Loucy (cell line): ENCODE data around the gene STK38L.

ENCODE experiments used
- H2AFZ ChIP-seq: fragments of 200-600 bp; sonication (generic); 2 replicates; pipeline ENCODE4 v1.6.0; 2016; ENCODE audit warnings: antibody characterized with exemption, mild to moderate bottlenecking, low read length, moderate library complexity
- H3F3A ChIP-seq: fragments of 200-600 bp; 2 replicates; pipeline ENCODE4 v1.6.0; 2016; ENCODE audit warnings: antibody characterized with exemption, low read depth, mild to moderate bottlenecking
- H3K27me3 ChIP-seq: fragments of 200-600 bp; sonication (generic); 2 replicates; pipeline ENCODE4 v1.6.1; 2014; ENCODE audit warnings: low read length, mild to moderate bottlenecking; ENCODE audit not compliant: insufficient read depth, poor library complexity, severe bottlenecking
- H3K36me3 ChIP-seq: fragments of 200-600 bp; sonication (generic); 2 replicates; pipeline ENCODE4 v1.6.1; 2016; ENCODE audit warnings: low read length; ENCODE audit not compliant: insufficient read depth
- H3K4me1 ChIP-seq: fragments of 200-600 bp; sonication (generic); 2 replicates; pipeline ENCODE4 v1.5.1; 2014; ENCODE audit warnings: low read length, mild to moderate bottlenecking; ENCODE audit not compliant: insufficient read depth, poor library complexity, severe bottlenecking
- H3K4me2 ChIP-seq: fragments of 200-600 bp; sonication (generic); 2 replicates; pipeline ENCODE4 v1.6.0; 2014; ENCODE audit warnings: antibody characterized with exemption, low read length, low read depth, mild to moderate bottlenecking; ENCODE audit not compliant: poor library complexity, severe bottlenecking
- H3K4me3 ChIP-seq: fragments of 200-600 bp; sonication (generic); 2 replicates; pipeline ENCODE4 v1.5.1; 2014; ENCODE audit warnings: low read length, mild to moderate bottlenecking, mixed read lengths; ENCODE audit not compliant: poor library complexity, severe bottlenecking
- H3K79me2 ChIP-seq: fragments of 200-600 bp; sonication (generic); 2 replicates; pipeline ENCODE4 v1.6.1; 2014; ENCODE audit warnings: low read length; ENCODE audit not compliant: insufficient read depth
- H3K9ac ChIP-seq: fragments of 200-600 bp; sonication (generic); 2 replicates; pipeline ENCODE4 v1.6.0; 2014; ENCODE audit warnings: mild to moderate bottlenecking, low read depth, low read length, moderate library complexity; ENCODE audit not compliant: poor library complexity, severe bottlenecking
- H3K9me2 ChIP-seq: fragments of 200-600 bp; sonication (generic); replicated peaks from 2 replicates; pipeline ENCODE4 v1.6.1; 2016; ENCODE audit warnings: low read depth, low read length, mixed read lengths
- H3K9me3 ChIP-seq: fragments of 200-600 bp; sonication (generic); 2 replicates; pipeline ENCODE4 v1.6.1; 2014; ENCODE audit warnings: mild to moderate bottlenecking, antibody characterized with exemption, low read length, low read depth; ENCODE audit not compliant: insufficient read depth
- H4K20me1 ChIP-seq: fragments of 200-600 bp; sonication (generic); 2 replicates; pipeline ENCODE4 v1.6.0; 2014; ENCODE audit warnings: antibody characterized with exemption, low read length, mild to moderate bottlenecking; ENCODE audit not compliant: insufficient read depth, poor library complexity, severe bottlenecking
- CTCF ChIP-seq: fragments of 200-600 bp; sonication (generic); conservative IDR thresholded peaks from 2 replicates; pipeline ENCODE4 v1.5.1; 2014; ENCODE audit warnings: mild to moderate bottlenecking, antibody characterized with exemption, low read length
- EZH2phosphoT487 ChIP-seq: fragments of 200-600 bp; IDR thresholded peaks from 2 replicates; pipeline ENCODE4 v1.6.1; 2018; ENCODE audit warnings: antibody characterized with exemption, mild to moderate bottlenecking, moderate library complexity, borderline replicate concordance

The STK38L gene

GRCh38 chr12:27343255-27344000 lies 99.3 kb downstream of the STK38L start:
- Histone ChIP-seq H3K9me3 (no peaks in the 10 kb centered on the region), H3K9me2 (no peaks in the 10 kb centered on the region), H3K79me2 (peaks cover 51% of the 10 kb centered on the region; the same call in 1 of the 2 replicates), H3F3A (no peaks in the 10 kb centered on the region; the same call in 1 of the 2 replicates), H3K4me2 (no peak overlapping the region), H3K4me3 (no peak overlapping the region), H3K27me3 (no peaks in the 10 kb centered on the region), H4K20me1 (no peaks in the 10 kb centered on the region), H3K9ac (no peak overlapping the region), H2AFZ (no peak overlapping the region), H3K36me3 (no peaks in the 10 kb centered on the region), H3K4me1 (peaks cover 10% of the 10 kb centered on the region)
- TF ChIP-seq CTCF (no peak), EZH2phosphoT487 (no peak)

- Histone ChIP-seq H3K4me2 (no peak overlapping the region), H3K27me3 (no peaks in the 10 kb centered on the region), H3K4me1 (peaks cover 6% of the 10 kb centered on the region)
Observed at GRCh38 chr12:27344246-27344645, 100.2 kb downstream of the STK38L start.

GRCh38 chr12:27344760-27345159 lies 100.7 kb downstream of the STK38L start:
- no peaks in the 10 kb centered on the region for H3K27me3 ChIP-seq
- no peak overlapping the region for H3K4me2 ChIP-seq
- H3K79me2 ChIP-seq: peaks cover 60% of the 10 kb centered on the region
- no peak overlapping the region for H2AFZ ChIP-seq
- no peaks in the 10 kb centered on the region for H3K9me3 ChIP-seq
- peaks cover 6% of the 10 kb centered on the region for H3K4me1 ChIP-seq
- H3F3A ChIP-seq: no peaks in the 10 kb centered on the region
- no peak overlapping the region for H3K4me3 ChIP-seq
- no peaks in the 10 kb centered on the region for H3K9me2 ChIP-seq
- no peaks in the 10 kb centered on the region for H3K36me3 ChIP-seq
- no peak for TF ChIP-seq EZH2phosphoT487
- no peak for TF ChIP-seq CTCF
- no peaks in the 10 kb centered on the region for H4K20me1 ChIP-seq
- H3K9ac ChIP-seq: no peak overlapping the region

More at GRCh38 chr12:27344246-27344645, 100.2 kb downstream of the STK38L start:
- TF ChIP-seq CTCF: no peak
- H3F3A ChIP-seq: no peaks in the 10 kb centered on the region
- H4K20me1 ChIP-seq: no peaks in the 10 kb centered on the region
- H3K79me2 ChIP-seq: peaks cover 58% of the 10 kb centered on the region
- H3K9ac ChIP-seq: no peak overlapping the region
- H3K4me3 ChIP-seq: no peak overlapping the region
- no peaks in the 10 kb centered on the region for H3K9me2 ChIP-seq
- no peak overlapping the region for H2AFZ ChIP-seq
- no peaks in the 10 kb centered on the region for H3K36me3 ChIP-seq
- H3K9me3 ChIP-seq: no peaks in the 10 kb centered on the region
